DOHH2 (cell line): ENCODE data around the gene CXCR1.

Experiments
- H3F3A ChIP-seq: fragments of 200-600 bp; sonication (generic), shearing (Covaris generic); 2 replicates; pipeline ENCODE4 v1.6.0; 2016; ENCODE audit warnings: antibody characterized with exemption, mild to moderate bottlenecking; ENCODE audit not compliant: control insufficient read depth, insufficient read depth
- H3K27ac ChIP-seq: fragments of 200-600 bp; sonication (generic); 2 replicates; pipeline ENCODE4 v1.5.1; 2014; ENCODE audit warnings: low read depth, mild to moderate bottlenecking, low read length, moderate library complexity
- H3K27me3 ChIP-seq: fragments of 200-600 bp; sonication (generic); 2 replicates; pipeline ENCODE4 v1.6.1; 2014; ENCODE audit warnings: mild to moderate bottlenecking, low read length, mixed read lengths; ENCODE audit not compliant: control insufficient read depth
- H3K36me3 ChIP-seq: fragments of 200-600 bp; sonication (generic); 2 replicates; pipeline ENCODE4 v1.6.1; 2014; ENCODE audit warnings: mild to moderate bottlenecking, low read length, moderate library complexity, mixed read lengths; ENCODE audit not compliant: control insufficient read depth
- H3K4me1 ChIP-seq: fragments of 200-600 bp; sonication (generic); 2 replicates; pipeline ENCODE4 v1.6.1; 2014; ENCODE audit warnings: mild to moderate bottlenecking, low read length, mixed read lengths; ENCODE audit not compliant: control insufficient read depth
- H3K4me2 ChIP-seq: fragments of 200-600 bp; sonication (generic); 2 replicates; pipeline ENCODE4 v1.6.0; 2014; ENCODE audit warnings: mild to moderate bottlenecking, low read length, moderate library complexity
- H3K4me3 ChIP-seq: fragments of 200-600 bp; sonication (generic); 2 replicates; pipeline ENCODE4 v1.5.1; 2014; ENCODE audit warnings: mild to moderate bottlenecking, low read length, mixed read lengths
- H3K79me2 ChIP-seq: fragments of 200-600 bp; sonication (generic); 2 replicates; pipeline ENCODE4 v1.6.1; 2014; ENCODE audit warnings: mild to moderate bottlenecking, low read length, mixed read lengths; ENCODE audit not compliant: control insufficient read depth
- H3K9me2 ChIP-seq: fragments of 200-600 bp; sonication (generic); replicated peaks from 2 replicates; pipeline ENCODE4 v1.6.1; 2014; ENCODE audit warnings: mild to moderate bottlenecking, low read length, mixed read lengths; ENCODE audit not compliant: control insufficient read depth
- H3K9me3 ChIP-seq: fragments of 200-600 bp; sonication (generic); 2 replicates; pipeline ENCODE4 v1.6.1; 2014; ENCODE audit warnings: antibody characterized with exemption, low read length, mixed read lengths; ENCODE audit not compliant: control insufficient read depth, insufficient read depth
- H4K20me1 ChIP-seq: fragments of 200-600 bp; sonication (generic); 2 replicates; pipeline ENCODE4 v1.6.0; 2014; ENCODE audit warnings: low read depth, mild to moderate bottlenecking, antibody characterized with exemption, low read length, moderate library complexity; ENCODE audit not compliant: control insufficient read depth, insufficient read depth
- EZH2phosphoT487 ChIP-seq: fragments of 200-600 bp; sonication (generic); IDR thresholded peaks from 2 replicates; pipeline ENCODE4 v1.6.1; 2017; ENCODE audit warnings: borderline replicate concordance, mild to moderate bottlenecking, antibody characterized with exemption, low read length, moderate library complexity, mixed read lengths
- TF ChIP-seq, protein P1 (sequence below): fragments of 200-600 bp; sonication (generic); IDR thresholded peaks from one replicate; pipeline ENCODE4 v1.5.1; 2014; ENCODE audit warnings: antibody characterized with exemption, mild to moderate bottlenecking, low read depth, low read length; ENCODE audit not compliant: poor library complexity, severe bottlenecking

CXCR1 gene

DNA sequence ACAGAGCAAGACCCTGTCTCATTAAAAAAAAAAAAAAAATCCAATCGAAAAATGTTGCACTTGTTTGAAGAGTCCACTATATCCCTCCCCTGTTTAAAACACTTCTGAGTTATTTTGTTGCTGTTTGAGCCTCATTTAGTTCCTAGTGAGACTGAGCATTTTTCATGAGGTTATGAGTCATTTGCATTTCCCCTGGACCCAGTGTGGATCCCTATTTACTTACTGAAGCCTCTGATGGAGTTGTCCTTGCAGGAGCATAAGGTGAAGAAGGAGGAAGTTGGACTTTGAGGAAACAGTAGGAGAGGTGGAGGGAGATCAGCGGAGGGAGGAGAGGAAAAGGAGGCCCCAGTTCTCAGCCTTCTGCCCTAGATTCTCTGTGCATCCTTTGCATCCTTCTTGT is 5.1 kb downstream of the CXCR1 start:
- Histone ChIP-seq H3K27me3 (peaks cover 19% of the 10 kb centered on the region), H3K4me2 (no peak overlapping the region), H3K4me3 (no peak overlapping the region), H4K20me1 (no peaks in the 10 kb centered on the region), H3K9me3 (no peaks in the 10 kb centered on the region), H3F3A (no peaks in the 10 kb centered on the region), H3K79me2 (no peaks in the 10 kb centered on the region), H3K9me2 (no peaks in the 10 kb centered on the region), H3K36me3 (no peaks in the 10 kb centered on the region), H3K27ac (no peak overlapping the region), H3K4me1 (peaks cover 2% of the 10 kb centered on the region)
- TF ChIP-seq EZH2phosphoT487 = no peak
- TF ChIP-seq, protein P1, sequence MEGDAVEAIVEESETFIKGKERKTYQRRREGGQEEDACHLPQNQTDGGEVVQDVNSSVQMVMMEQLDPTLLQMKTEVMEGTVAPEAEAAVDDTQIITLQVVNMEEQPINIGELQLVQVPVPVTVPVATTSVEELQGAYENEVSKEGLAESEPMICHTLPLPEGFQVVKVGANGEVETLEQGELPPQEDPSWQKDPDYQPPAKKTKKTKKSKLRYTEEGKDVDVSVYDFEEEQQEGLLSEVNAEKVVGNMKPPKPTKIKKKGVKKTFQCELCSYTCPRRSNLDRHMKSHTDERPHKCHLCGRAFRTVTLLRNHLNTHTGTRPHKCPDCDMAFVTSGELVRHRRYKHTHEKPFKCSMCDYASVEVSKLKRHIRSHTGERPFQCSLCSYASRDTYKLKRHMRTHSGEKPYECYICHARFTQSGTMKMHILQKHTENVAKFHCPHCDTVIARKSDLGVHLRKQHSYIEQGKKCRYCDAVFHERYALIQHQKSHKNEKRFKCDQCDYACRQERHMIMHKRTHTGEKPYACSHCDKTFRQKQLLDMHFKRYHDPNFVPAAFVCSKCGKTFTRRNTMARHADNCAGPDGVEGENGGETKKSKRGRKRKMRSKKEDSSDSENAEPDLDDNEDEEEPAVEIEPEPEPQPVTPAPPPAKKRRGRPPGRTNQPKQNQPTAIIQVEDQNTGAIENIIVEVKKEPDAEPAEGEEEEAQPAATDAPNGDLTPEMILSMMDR = no peak

DNA sequence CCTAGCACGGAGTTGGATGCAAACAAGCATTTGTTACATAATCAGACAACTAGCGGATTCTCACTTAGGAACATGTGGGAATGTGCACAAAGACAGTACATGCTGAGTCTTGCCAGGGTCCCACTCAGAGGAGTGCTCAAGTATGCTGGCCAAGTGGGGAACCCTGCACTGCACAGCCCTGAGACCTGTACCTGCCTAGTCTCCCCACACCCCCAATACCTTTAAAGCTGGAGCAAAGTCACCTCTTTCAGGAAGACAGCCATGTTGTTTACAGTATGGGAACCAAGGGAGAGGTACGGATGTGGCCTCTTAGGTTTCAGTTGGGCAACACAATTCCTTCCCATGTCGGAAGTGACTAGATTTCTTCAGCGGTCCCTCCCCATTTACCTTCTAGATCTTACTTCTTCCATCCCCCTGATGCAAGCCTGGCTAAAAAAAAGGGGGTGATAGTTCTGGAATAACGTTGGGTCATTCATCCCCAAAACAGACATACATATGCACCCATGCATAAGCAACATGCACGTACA is 10.7 kb downstream of the CXCR1 start:
- no peaks in the 10 kb centered on the region for H3K4me1 ChIP-seq
- H3K4me3 ChIP-seq = no peak overlapping the region
- TF ChIP-seq EZH2phosphoT487 = no peak
- TF ChIP-seq, protein P1 = no peak
- no peaks in the 10 kb centered on the region for H3K36me3 ChIP-seq
- H3K27ac ChIP-seq = no peak overlapping the region
- H3K4me2 ChIP-seq = no peak overlapping the region
- H3K27me3 ChIP-seq = peaks cover 23% of the 10 kb centered on the region
- no peaks in the 10 kb centered on the region for H3F3A ChIP-seq
- no peaks in the 10 kb centered on the region for H4K20me1 ChIP-seq
- H3K9me3 ChIP-seq = no peaks in the 10 kb centered on the region
- no peaks in the 10 kb centered on the region for H3K9me2 ChIP-seq
- no peaks in the 10 kb centered on the region for H3K79me2 ChIP-seq

DNA sequence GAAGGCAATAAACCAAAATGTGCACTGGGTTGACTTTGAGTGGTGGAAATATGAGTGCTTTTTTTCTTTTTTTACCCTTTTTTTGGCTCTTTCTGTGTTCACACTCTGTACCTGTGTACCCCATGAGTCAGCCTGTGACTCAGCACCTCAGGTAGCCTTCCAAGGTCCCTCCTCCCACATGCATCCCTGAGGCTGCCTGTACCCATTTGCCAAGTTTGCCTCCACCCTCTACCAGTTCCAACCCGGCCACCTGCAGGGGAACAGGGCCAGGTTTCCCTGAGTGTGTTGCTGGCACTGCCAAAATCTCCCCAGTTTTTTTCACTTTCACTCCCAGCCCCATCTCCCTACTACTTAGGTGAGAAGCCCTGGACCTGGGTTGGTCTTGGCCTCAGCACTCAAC is 14.0 kb downstream of the CXCR1 start:
- Histone ChIP-seq H3K36me3 (no peaks in the 10 kb centered on the region), H3K9me3 (no peaks in the 10 kb centered on the region), H3F3A (no peaks in the 10 kb centered on the region), H4K20me1 (no peaks in the 10 kb centered on the region), H3K27ac (no peak overlapping the region), H3K4me3 (no peak overlapping the region), H3K4me2 (no peak overlapping the region), H3K79me2 (no peaks in the 10 kb centered on the region), H3K4me1 (peaks cover 8% of the 10 kb centered on the region), H3K9me2 (no peaks in the 10 kb centered on the region), H3K27me3 (peaks cover 17% of the 10 kb centered on the region; the same call in 1 of the 2 replicates)
- no peak for TF ChIP-seq EZH2phosphoT487
- TF ChIP-seq, protein P1 = no peak
